MCF 10A (cell line): ENCODE data around the gene CCDC152. TPM values are rescaled to one million over a fixed set of nuclear protein-coding genes. Genes with fewer than 3 reads are reported as not detected.

ENCODE experiments used
- BruUV-seq: library from RNA; stranded (reverse); fragments of 400-500 nt; replicated peaks from 2 replicates; lab custom pipeline; 2021; lab: Mats Ljungman, UMichigan
- CTCF ChIA-PET: fragments of 300-600 bp; sonication (Branson Sonifier 250); formaldehyde crosslinking; extraction: SDS; loops from one replicate; lab custom pipeline; 2021; ENCODE audit warnings: antibody characterized with exemption, inconsistent platforms; lab: Yijun Ruan, JAX
- POLR2A ChIA-PET: fragments of 300-600, 350-650 bp; sonication (Branson Sonifier 250); formaldehyde crosslinking; extraction: SDS; loops from one replicate; lab custom pipeline; 2020; ENCODE audit warnings: antibody characterized with exemption, inconsistent platforms; lab: Yijun Ruan, JAX
- DNase-seq: peaks from one replicate; pipeline ENCODE4 v3.0.0-alpha.2; 2018; ENCODE audit not compliant: unreplicated experiment
- H3K27ac Mint-ChIP-seq: one replicate; pipeline ENCODE4 v1.8.0; 2022; ENCODE audit warnings: mild to moderate bottlenecking, low read depth, mixed read lengths; ENCODE audit not compliant: unreplicated experiment
- H3K27me3 Mint-ChIP-seq: one replicate; pipeline ENCODE4 v1.8.0; 2022; ENCODE audit warnings: mixed read lengths; ENCODE audit not compliant: insufficient read depth, unreplicated experiment
- H3K36me3 Mint-ChIP-seq: one replicate; pipeline ENCODE4 v1.8.0; 2022; ENCODE audit warnings: mild to moderate bottlenecking, moderate library complexity, mixed read lengths; ENCODE audit not compliant: insufficient read depth, unreplicated experiment
- H3K4me1 Mint-ChIP-seq: one replicate; pipeline ENCODE4 v1.8.0; 2022; ENCODE audit warnings: mixed read lengths; ENCODE audit not compliant: insufficient read depth, unreplicated experiment
- H3K4me3 Mint-ChIP-seq: one replicate; pipeline ENCODE4 v1.8.0; 2022; ENCODE audit warnings: mild to moderate bottlenecking, moderate library complexity, mixed read lengths; ENCODE audit not compliant: unreplicated experiment
- H3K9me3 Mint-ChIP-seq: one replicate; pipeline ENCODE4 v1.8.0; 2022; ENCODE audit warnings: mixed read lengths; ENCODE audit not compliant: unreplicated experiment
- CTCF ChIP-seq: fragments of 200-600 bp; IDR thresholded peaks from one replicate; pipeline ENCODE4 v1.8.0; 2022; ENCODE audit warnings: antibody characterized with exemption, mild to moderate bottlenecking; ENCODE audit not compliant: unreplicated experiment
- intact Hi-C: fragments of 100-400 bp; cut with micrococcal nuclease; formaldehyde crosslinking; loops from 2 replicates; pipeline ENCODE4 v1.14.1; 2022
- total RNA-seq: library from RNA; stranded (reverse); gene quantifications from 2 replicates; pipeline ENCODE4 v1.2.3, GENCODE V29; 2022

The CCDC152 gene
- total RNA-seq, 1 experiment from 2014 or later: not detected

- CTCF ChIA-PET: no interaction called here
- no peaks in the 10 kb centered on the region for H3K36me3 Mint-ChIP-seq
- BruUV-seq: no TSS peak
Observed at GRCh38 chr5:42784132-42784531, 27.5 kb downstream of the CCDC152 start.

GRCh38 chr5:42785756-42786155, 29.1 kb downstream of the CCDC152 start:
- Mint-ChIP-seq H3K27me3 (no peaks in the 10 kb centered on the region), H3K36me3 (no peaks in the 10 kb centered on the region), H3K27ac (no peak overlapping the region), H3K4me3 (no peak overlapping the region), H3K4me1 (peaks cover 5% of the 10 kb centered on the region), H3K9me3 (peaks cover 10% of the 10 kb centered on the region)
- no peak for DNase-seq
- intact Hi-C loops: no loop called here
- TF ChIP-seq CTCF: no peak
- no TSS peak for BruUV-seq
- POLR2A ChIA-PET: no interaction called here
- CTCF ChIA-PET: no interaction called here

More at GRCh38 chr5:42784132-42784531, 27.5 kb downstream of the CCDC152 start:
- Mint-ChIP-seq H3K9me3 (peaks cover 10% of the 10 kb centered on the region), H3K27ac (no peak overlapping the region), H3K27me3 (no peaks in the 10 kb centered on the region), H3K4me3 (no peak overlapping the region), H3K4me1 (peaks cover 5% of the 10 kb centered on the region)
- no peak for DNase-seq
- no peak for TF ChIP-seq CTCF
- POLR2A ChIA-PET: no interaction called here
- intact Hi-C loops: no loop called here

- intact Hi-C loops: no loop called here
- Mint-ChIP-seq H3K4me3 (no peak overlapping the region), H3K36me3 (no peaks in the 10 kb centered on the region), H3K27ac (no peak overlapping the region), H3K9me3 (peaks cover 10% of the 10 kb centered on the region), H3K4me1 (peaks cover 11% of the 10 kb centered on the region), H3K27me3 (no peaks in the 10 kb centered on the region)
- CTCF ChIA-PET: no interaction called here
- no peak for TF ChIP-seq CTCF
- no TSS peak for BruUV-seq
- POLR2A ChIA-PET: no interaction called here
- no peak for DNase-seq
Observed at GRCh38 chr5:42787073-42787472, 30.5 kb downstream of the CCDC152 start.

GRCh38 chr5:42787845-42788244, 31.2 kb downstream of the CCDC152 start:
- no peak overlapping the region for H3K4me3 Mint-ChIP-seq
- ChIA-PET POLR2A (interaction anchor here (1.1 kb wide), 1 partner anchor 24 kb away, joined by 3 read pairs; the partner anchor contains the start of gene SELENOP), CTCF (no interaction called here)
- no peak overlapping the region for H3K27ac Mint-ChIP-seq
- no peak for DNase-seq
- intact Hi-C loops: no loop called here
- peaks cover 11% of the 10 kb centered on the region for H3K4me1 Mint-ChIP-seq
- TF ChIP-seq CTCF: no peak
- no peaks in the 10 kb centered on the region for H3K36me3 Mint-ChIP-seq
- peaks cover 10% of the 10 kb centered on the region for H3K9me3 Mint-ChIP-seq
- H3K27me3 Mint-ChIP-seq: no peaks in the 10 kb centered on the region
- no TSS peak for BruUV-seq
